Prostate gland (tissue), 2 donors: ENCODE measurements around the gene FOXP1. TPM values are rescaled to one million over a fixed set of nuclear protein-coding genes. Genes with fewer than 3 reads are reported as not detected.

ENCODE experiments used
- DNase-seq: peaks from one replicate; pipeline ENCODE4 v3.0.0-alpha.2; 2019; ENCODE audit warnings: low spot score
- H3K27ac ChIP-seq, 2 donors: fragments of 200-600 bp; sonication (generic); 2 replicates each; pipeline ENCODE4 v1.5.1; 2017 to 2019
- H3K27me3 ChIP-seq: fragments of 200-600 bp; sonication (generic); replicated peaks from 2 replicates; pipeline ENCODE4 v1.5.1; 2019; ENCODE audit not compliant: insufficient read depth
- H3K36me3 ChIP-seq, 2 donors: fragments of 200-600 bp; sonication (generic); 1 replicate in 1 of 2; 2 replicates in 1 of 2; pipeline versions ENCODE4 v1.5.1 to v1.8.1; 2017 to 2019
- H3K4me1 ChIP-seq: fragments of 200-600 bp; sonication (generic); replicated peaks from 2 replicates; pipeline ENCODE4 v1.5.1; 2019
- H3K4me3 ChIP-seq, 2 donors: fragments of 200-600 bp; sonication (generic); 2 replicates each; pipeline ENCODE4 v1.5.1; 2017 to 2019
- H3K9me3 ChIP-seq: fragments of 200-600 bp; sonication (generic); 2 replicates; pipeline ENCODE4 v1.5.1; 2017
- POLR2A ChIP-seq: fragments of 450-650 bp; IDR thresholded peaks from one replicate; pipeline ENCODE4 v1.6.1; 2016; ENCODE audit warnings: antibody characterized with exemption, mild to moderate bottlenecking
- POLR2AphosphoS5 ChIP-seq: sonication (generic); formaldehyde crosslinking; IDR thresholded peaks from one replicate; pipeline ENCODE4 v1.6.1; 2017; ENCODE audit warnings: antibody characterized with exemption
- WGBS: methylation state at CpG from one replicate; pipeline ENCODE4 v1.1.5; 2018; 5-methylcytosine and 5-hydroxymethylcytosine counted together
- intact Hi-C: fragments of 100-400 bp; cut with DNase I; formaldehyde crosslinking; loops from one replicate; pipeline ENCODE4 v1.14.2; 2022
- total RNA-seq, 2 donors: library from RNA; depleted of rRNA; stranded (reverse); fragments of >200 nt; gene quantifications; one replicate each; pipeline ENCODE4 v1.1.0, GENCODE V29; 2016
- TF ChIP-seq, protein P1 (sequence below), 4 experiments: fragments of 200-600 bp in 2 of 4; fragments of 450-650 bp in 2 of 4; sonication (generic) in 2 of 4; IDR thresholded peaks; 1 replicate in 3 of 4; 2 replicates in 1 of 4; pipeline ENCODE4 v1.5.1; 2016 to 2019; ENCODE audit warnings: antibody characterized with exemption in 4 of 4, mild to moderate bottlenecking in 2 of 4, moderate library complexity in 2 of 4

FOXP1 gene
- total RNA-seq, 2 donors from 2014 or later: 133 to 156 TPM

DNA sequence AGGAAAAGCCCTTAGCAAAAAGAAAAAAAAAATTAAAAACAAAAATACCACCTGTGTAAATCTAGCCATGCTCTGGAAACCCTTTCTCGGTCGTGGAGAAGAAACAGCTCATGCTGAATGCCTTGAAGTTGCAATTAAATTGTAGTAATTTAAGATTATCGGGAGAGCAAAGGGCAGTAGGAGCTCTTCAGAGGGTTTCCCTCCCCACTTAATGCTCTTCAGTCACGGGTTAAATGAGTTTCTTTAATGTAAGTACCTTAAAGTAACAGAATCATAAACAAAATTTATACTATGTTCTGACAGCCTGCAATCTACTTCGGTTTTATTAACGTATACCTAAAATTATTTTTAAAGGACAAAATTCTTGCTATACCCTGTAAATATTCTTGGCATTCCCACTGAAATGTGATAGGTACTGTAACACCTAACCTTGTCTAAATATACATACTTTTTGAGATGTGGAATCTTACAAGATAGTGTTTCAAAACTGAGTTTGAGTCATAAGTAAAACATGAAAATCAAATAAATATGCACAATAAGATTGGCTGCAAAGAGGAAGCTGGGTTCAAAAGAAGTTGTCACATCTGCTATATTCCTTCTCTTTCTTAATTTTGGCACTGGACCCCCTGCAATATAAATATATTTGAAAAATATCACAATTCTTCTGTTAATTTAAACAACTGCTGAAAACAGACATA is 5.3 kb downstream of the FOXP1 start:
- Histone ChIP-seq H3K4me1 (no peaks in the 10 kb centered on the region), H3K4me3 (peak overlapping the region in 1 of 2 donors; percentile 90), H3K9me3 (no peaks in the 10 kb centered on the region), H3K27me3 (no peaks in the 10 kb centered on the region), H3K36me3 (no peaks in the 10 kb centered on the region), H3K27ac (peak overlapping the region; percentile 98 to 100)
- DNase-seq: no peak
- 30% methylated on average over 6 of the region's 6 CpGs for WGBS
- intact Hi-C loops: no loop called here
- no peak for TF ChIP-seq POLR2A
- TF ChIP-seq POLR2AphosphoS5: no peak
- TF ChIP-seq, protein P1, sequence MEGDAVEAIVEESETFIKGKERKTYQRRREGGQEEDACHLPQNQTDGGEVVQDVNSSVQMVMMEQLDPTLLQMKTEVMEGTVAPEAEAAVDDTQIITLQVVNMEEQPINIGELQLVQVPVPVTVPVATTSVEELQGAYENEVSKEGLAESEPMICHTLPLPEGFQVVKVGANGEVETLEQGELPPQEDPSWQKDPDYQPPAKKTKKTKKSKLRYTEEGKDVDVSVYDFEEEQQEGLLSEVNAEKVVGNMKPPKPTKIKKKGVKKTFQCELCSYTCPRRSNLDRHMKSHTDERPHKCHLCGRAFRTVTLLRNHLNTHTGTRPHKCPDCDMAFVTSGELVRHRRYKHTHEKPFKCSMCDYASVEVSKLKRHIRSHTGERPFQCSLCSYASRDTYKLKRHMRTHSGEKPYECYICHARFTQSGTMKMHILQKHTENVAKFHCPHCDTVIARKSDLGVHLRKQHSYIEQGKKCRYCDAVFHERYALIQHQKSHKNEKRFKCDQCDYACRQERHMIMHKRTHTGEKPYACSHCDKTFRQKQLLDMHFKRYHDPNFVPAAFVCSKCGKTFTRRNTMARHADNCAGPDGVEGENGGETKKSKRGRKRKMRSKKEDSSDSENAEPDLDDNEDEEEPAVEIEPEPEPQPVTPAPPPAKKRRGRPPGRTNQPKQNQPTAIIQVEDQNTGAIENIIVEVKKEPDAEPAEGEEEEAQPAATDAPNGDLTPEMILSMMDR (IDR thresholded peaks at IDR 0.05): no peak

DNA sequence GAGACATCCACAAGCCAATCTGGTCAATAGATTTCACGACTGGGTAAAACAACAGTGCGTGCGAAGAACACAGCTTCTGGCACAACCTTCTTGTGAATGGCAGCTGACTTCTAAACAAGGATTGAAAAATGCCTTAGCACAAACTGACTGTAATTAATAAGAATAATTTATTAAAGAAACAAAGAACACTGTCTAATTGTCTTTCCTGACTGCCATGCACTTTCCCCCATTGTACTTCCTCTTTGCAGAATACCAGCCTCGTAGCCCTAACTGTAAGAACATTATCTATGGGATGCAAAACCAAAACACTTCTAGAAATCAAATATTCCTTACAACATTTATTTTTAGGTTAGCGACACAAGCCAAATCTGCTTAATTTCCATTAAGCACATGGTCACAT is 6.5 kb downstream of the FOXP1 start:
- intact Hi-C loops: no loop called here
- DNase-seq: no peak
- TF ChIP-seq, protein P1 (IDR thresholded peaks at IDR 0.05): no peak
- TF ChIP-seq POLR2A (no peak), POLR2AphosphoS5 (no peak)
- peak overlapping the region; percentile 98 to 100 for H3K27ac ChIP-seq
- H3K4me1 ChIP-seq: no peaks in the 10 kb centered on the region
- 46% methylated on average over 5 of the region's 5 CpGs for WGBS
- H3K36me3 ChIP-seq: no peaks in the 10 kb centered on the region
- H3K27me3 ChIP-seq: no peaks in the 10 kb centered on the region
- H3K9me3 ChIP-seq: no peaks in the 10 kb centered on the region
- peak overlapping the region in 1 of 2 donors; percentile 90 for H3K4me3 ChIP-seq

DNA sequence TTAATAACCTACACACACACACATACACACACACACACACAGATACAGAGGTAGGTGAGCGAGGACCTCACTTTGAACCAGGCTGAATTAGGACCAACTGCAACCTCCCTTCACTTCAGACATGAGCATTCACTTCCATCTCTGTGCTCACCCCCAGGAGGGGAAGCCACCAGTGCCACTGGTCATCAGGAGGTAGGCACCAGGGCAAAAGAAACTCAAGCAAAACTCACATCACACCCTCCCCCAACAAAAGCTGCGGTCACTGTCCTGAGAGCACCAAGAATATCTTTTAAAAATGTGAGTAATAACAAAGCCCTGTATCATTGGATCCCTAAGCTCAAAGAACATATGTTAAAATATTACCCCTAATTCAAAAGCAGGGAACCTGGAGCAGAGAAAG is 8.1 kb downstream of the FOXP1 start:
- intact Hi-C loops: no loop called here
- Histone ChIP-seq H3K27me3 (no peaks in the 10 kb centered on the region), H3K9me3 (no peaks in the 10 kb centered on the region), H3K36me3 (no peaks in the 10 kb centered on the region), H3K27ac (peak overlapping the region; percentile 5 to 11), H3K4me1 (no peaks in the 10 kb centered on the region), H3K4me3 (no peak overlapping the region)
- 96% methylated on average over 2 of the region's 2 CpGs for WGBS
- TF ChIP-seq POLR2AphosphoS5 (no peak), POLR2A (no peak)
- TF ChIP-seq, protein P1 (IDR thresholded peaks at IDR 0.05): no peak
- no peak for DNase-seq

DNA sequence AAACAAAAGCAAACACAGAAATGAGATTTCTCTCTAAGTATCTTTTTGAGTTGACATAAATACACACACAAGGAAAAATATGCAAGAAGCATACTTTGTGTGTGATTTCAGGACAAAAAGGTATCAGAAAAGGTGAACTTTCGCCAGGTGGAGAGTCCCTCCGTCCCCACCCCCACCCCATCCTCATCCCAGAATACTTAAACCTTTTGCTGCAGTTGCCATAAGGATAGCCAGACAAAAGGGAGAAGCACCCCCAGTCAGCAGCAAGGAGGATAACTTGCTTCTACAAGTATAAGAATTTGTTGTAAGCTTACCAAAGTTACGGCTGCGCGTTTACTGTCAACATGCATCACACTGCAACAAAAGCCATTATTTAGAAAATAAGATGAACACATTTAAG is 10.3 kb downstream of the FOXP1 start:
- Histone ChIP-seq H3K4me3 (no peak overlapping the region), H3K4me1 (no peaks in the 10 kb centered on the region), H3K27ac (no peak overlapping the region), H3K27me3 (no peaks in the 10 kb centered on the region), H3K9me3 (no peaks in the 10 kb centered on the region), H3K36me3 (no peaks in the 10 kb centered on the region)
- TF ChIP-seq POLR2AphosphoS5: no peak
- TF ChIP-seq POLR2A: no peak
- TF ChIP-seq, protein P1 (IDR thresholded peaks at IDR 0.05): no peak
- WGBS: 51% methylated on average over 5 of the region's 5 CpGs
- intact Hi-C loops: no loop called here
- DNase-seq: no peak

DNA sequence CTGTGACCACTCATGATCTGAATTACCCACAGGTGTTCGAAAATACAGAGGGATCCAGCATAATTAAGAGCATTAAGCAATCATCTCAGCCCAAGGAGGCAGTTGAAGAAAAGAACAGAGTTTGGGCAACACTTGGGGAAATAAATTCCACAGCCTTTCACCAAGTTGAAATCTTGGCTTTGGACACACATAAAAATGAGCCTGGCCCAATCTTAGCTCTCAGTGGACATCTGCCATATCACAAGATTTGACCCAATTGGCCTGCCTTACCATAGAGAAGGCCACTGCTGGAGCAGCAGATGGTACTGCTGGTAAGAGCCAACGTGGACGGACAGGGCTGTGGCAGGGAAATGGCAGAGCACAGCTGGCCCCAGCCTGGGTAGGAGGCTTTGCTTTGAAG is 13.0 kb downstream of the FOXP1 start:
- H3K36me3 ChIP-seq: no peaks in the 10 kb centered on the region
- no peaks in the 10 kb centered on the region for H3K9me3 ChIP-seq
- no peak overlapping the region for H3K4me3 ChIP-seq
- H3K4me1 ChIP-seq: no peaks in the 10 kb centered on the region
- H3K27me3 ChIP-seq: no peaks in the 10 kb centered on the region
- no peak overlapping the region for H3K27ac ChIP-seq
- intact Hi-C loops: no loop called here
- 93% methylated on average over 3 of the region's 3 CpGs for WGBS
- DNase-seq: no peak
- TF ChIP-seq POLR2AphosphoS5: no peak
